ENCODE measurements around the gene ELANE.
"Not testable (repeated sequence)": the region's sequence is repeated elsewhere in the genome, so short reads cannot be mapped to it uniquely, and the experiment has no call there.

The ELANE gene

DNA sequence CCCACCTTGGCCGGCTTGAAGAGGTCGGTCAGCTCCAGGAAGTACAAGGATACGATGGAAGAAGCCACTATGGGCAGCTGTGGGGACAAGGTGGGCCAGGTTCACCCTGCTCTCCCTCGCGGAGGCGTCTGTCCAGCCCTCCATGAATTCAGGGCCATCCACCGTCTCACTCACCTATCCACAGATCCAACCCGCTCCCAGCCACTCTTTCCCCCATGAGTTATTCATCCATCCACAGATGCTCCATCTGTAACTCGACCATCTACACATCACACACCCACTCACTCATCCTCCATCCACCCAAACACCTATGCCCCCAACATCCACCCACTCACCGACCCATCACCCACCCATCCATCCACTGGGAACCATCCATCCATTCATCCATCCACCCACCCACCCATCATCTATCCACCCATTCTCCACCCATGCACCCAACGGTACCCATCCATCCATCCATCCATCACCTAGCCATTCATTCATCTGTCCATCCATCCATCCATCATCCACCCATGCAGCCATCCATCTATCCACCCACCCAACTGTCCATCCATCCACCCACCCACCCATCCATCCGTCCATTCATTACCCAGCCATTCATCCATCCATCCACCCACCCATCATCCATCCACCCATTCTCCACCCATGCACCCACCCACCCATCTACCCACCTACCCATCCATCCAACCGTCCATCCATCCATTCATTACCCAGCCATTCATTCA, 36.2 kb upstream of the ELANE start:
- no peak overlapping the region for H3K4me3 ChIP-seq (ENCODE audit: low read depth, low read length)
- DNase-seq (ENCODE audit: low read depth): no peak
- no peak for TF ChIP-seq CTCF (IDR thresholded peaks at IDR 0.05; ENCODE audit: low read depth, low read length, missing control alignments)

- no peak for TF ChIP-seq CTCF (IDR thresholded peaks at IDR 0.05; ENCODE audit: low read depth, low read length, missing control alignments)
- DNase-seq (ENCODE audit: low read depth): no peak
- H3K4me3 ChIP-seq (ENCODE audit: low read depth, low read length): no peak overlapping the region
These were observed 35.6 kb upstream of the ELANE start for GRCh38 chr19:816500-816857.

GRCh38 chr19:820212-820611, 31.9 kb upstream of the ELANE start:
- not testable (repeated sequence) for DNase-seq (ENCODE audit: low read depth); H3K4me3 ChIP-seq (ENCODE audit: low read depth, low read length)

GRCh38 chr19:821231-821824, 30.8 kb upstream of the ELANE start:
- no peak overlapping the region for H3K4me3 ChIP-seq (ENCODE audit: low read depth, low read length)
- TF ChIP-seq CTCF (IDR thresholded peaks at IDR 0.05; ENCODE audit: low read depth, low read length, missing control alignments): no peak
- DNase-seq (ENCODE audit: low read depth): no peak

DNA sequence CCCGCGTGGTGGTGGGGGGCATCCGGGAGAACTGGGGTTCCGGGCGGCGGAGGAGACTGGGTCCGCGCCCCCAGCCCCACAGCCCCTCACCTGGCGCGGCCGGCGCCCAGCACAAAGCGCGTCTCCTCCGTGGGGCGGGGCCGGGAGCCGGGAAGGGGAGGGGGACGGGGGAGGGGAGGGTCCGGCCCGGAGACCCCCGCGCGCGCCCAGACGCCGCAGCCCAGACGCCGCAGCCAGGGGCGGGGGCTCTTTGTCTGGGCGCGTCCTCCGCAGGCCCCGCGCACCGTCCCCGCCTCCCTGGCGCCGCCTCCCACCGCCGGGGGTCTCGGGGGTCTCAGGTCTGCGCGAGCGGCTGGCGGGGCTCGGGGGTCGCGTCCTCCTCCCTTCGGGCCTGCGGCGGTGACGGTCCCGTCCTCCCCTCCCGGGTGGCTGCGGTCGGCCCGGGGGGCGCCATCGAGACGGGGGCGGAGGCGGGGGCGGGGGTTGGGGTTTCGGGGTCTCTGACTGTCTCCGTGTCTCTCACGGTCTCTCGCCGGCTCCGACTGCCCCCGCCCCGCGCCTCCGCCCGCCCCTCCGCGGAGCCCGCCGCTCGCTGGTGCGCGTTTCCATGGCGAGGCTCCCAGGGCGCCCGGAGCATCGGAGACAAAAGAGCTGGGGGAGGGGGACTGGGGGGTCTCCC, 30.1 kb upstream of the ELANE start, which contains the start of gene PLPPR3:
PLPPR3 (minus strand) TSS at position 131 of the 679 bp plus-strand sequence. CDS start 396 bp downstream, outside the sequence.
- H3K4me3 ChIP-seq (ENCODE audit: low read depth, low read length): no peak within 1 kb of the TSS
- TF ChIP-seq CTCF (IDR thresholded peaks at IDR 0.05; ENCODE audit: low read depth, low read length, missing control alignments): no peak
- DNase-seq (ENCODE audit: low read depth): no peak

- no peak for TF ChIP-seq CTCF (IDR thresholded peaks at IDR 0.05; ENCODE audit: low read depth, low read length, missing control alignments)
- H3K4me3 ChIP-seq (ENCODE audit: low read depth, low read length): no peak overlapping the region
- no peak for DNase-seq (ENCODE audit: low read depth)
These were observed 28.5 kb upstream of the ELANE start for GRCh38 chr19:823565-824121.

GRCh38 chr19:824885-825284, 27.2 kb upstream of the ELANE start:
- TF ChIP-seq CTCF (IDR thresholded peaks at IDR 0.05; ENCODE audit: low read depth, low read length, missing control alignments): no peak
- DNase-seq (ENCODE audit: low read depth): no peak
- H3K4me3 ChIP-seq (ENCODE audit: low read depth, low read length): no peak overlapping the region

Data from GM12864 (cell line).